GM12864 (cell line): Measurements from ENCODE around the gene RPL14.

Experiments used
- DNase-seq: peaks from one replicate; pipeline ENCODE4 v3.0.0-alpha.2; 2011; ENCODE audit warnings: low read depth
- H3K4me3 ChIP-seq: 2 replicates; pipeline ENCODE4 v1.5.1; 2011; ENCODE audit warnings: mild to moderate bottlenecking, low read depth, low read length, control low read depth
- CTCF ChIP-seq: IDR thresholded peaks from 2 replicates; pipeline ENCODE4 v1.5.1; 2011; ENCODE audit warnings: low read depth, mild to moderate bottlenecking, moderate library complexity, low read length, control low read depth, inconsistent platforms; ENCODE audit errors: missing control alignments

RPL14 gene

GRCh38 chr3:40470701-40471100 is 13.6 kb downstream of the RPL14 start:
- no peak overlapping the region for H3K4me3 ChIP-seq
- no peak for DNase-seq
- no peak for TF ChIP-seq CTCF

- H3K4me3 ChIP-seq: peak within 1 kb of the TSS; percentile 82
- DNase-seq: peak; percentile 31
- no peak for TF ChIP-seq CTCF
These were observed 19.6 kb downstream of the RPL14 start, which contains the start of gene ZNF619 for GRCh38 chr3:40476478-40477470. ZNF619 (plus strand) TSS chr3:40477122; CDS start chr3:40477980, 858 bp downstream.

DNA sequence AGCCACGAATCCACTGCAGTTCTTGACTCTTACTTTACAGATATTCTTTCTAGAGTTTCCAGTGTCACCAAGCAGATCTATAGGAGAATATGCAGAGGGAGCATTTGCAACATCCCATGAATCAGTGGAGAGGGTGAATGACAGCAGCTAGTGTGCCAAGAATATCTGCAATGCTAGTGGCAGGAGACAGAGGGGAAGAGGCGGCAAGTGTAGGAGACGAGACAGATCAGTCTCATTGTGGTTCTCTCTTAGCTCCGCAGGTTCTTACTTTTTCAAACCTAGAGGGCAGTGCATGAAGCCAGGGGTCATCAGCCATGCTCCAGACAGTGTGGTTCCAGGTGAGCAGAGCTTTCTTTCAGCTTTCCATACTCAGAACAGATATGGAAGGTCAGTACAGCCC is 20.5 kb downstream of the RPL14 start:
- peak overlapping the region; percentile 82 for H3K4me3 ChIP-seq
- TF ChIP-seq CTCF: no peak
- DNase-seq: no peak

GRCh38 chr3:40487172-40487571 is 30.0 kb downstream of the RPL14 start:
- no peak for TF ChIP-seq CTCF
- H3K4me3 ChIP-seq: no peak overlapping the region
- no peak for DNase-seq

DNA sequence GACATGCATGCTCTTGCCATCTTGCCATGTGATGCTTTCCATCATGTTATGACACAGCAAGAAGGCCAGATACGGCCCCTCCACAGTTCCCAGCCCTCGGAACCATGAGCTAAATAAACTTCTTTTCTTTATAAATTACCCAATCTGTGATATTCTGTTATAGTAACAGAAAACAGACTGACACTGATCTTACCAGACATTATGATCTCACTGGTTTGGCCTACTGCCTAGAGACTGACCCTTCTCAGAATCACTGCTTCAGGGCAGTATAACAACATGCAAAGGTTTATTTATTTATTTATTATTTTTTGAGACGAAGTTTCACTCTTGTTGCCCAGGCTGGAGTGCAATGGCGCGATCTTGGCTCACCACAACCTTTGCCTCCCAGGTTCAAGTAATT is 33.8 kb downstream of the RPL14 start:
- no peak for DNase-seq
- TF ChIP-seq CTCF: no peak
- H3K4me3 ChIP-seq: no peak overlapping the region

DNA sequence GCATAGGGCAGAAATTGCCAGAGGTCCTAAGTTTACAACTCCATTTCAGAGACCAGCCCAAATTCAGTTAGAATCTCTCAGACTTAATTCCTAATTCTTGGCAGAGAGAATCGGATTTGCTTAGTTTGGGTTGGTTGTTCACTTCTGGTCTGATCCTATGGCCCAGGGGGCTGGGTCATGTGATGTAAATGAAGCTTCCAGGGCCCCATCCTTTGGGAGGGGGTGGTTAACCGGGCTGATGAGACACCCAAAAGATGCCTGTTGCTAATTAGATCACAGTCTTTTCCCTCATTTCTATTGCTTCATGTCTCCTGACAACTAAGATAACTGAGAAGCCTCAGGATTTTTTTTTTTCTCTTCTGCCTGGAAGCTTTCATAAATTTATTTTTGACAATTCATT is 37.6 kb downstream of the RPL14 start:
- H3K4me3 ChIP-seq: no peak overlapping the region
- TF ChIP-seq CTCF: no peak
- DNase-seq: no peak

- no peak for TF ChIP-seq CTCF
- no peak overlapping the region for H3K4me3 ChIP-seq
- DNase-seq: no peak
These were observed 40.1 kb downstream of the RPL14 start for GRCh38 chr3:40497288-40497687.
